Renal pelvis (tissue), 4 donors: ENCODE data around the gene GTPBP4. TPM values are rescaled to one million over a fixed set of nuclear protein-coding genes. Genes with fewer than 3 reads are reported as not detected.
"Not testable (repeated sequence)": the region's sequence is repeated elsewhere in the genome, so short reads cannot be mapped to it uniquely, and the experiment has no call there.

Experiments
- DNase-seq: peaks from one replicate; pipeline ENCODE4 v3.0.0-alpha.2; 2013
- polyA plus RNA-seq, 3 donors: library from polyadenylated mRNA; unstranded; fragments of 120-200 nt; gene quantifications; one replicate each; pipeline ENCODE4 v1.2.1, GENCODE V29; 2013; ENCODE audit not compliant: insufficient read length in 3 of 3

The GTPBP4 gene
- polyA plus RNA-seq, 3 donors, result 59.2 to 68.4 (median 62.2) TPM

GRCh38 chr10:1054684-1055083 is 66.5 kb downstream of the GTPBP4 start:
- DNase-seq, result no peak

- peak; percentile 82 for DNase-seq
These were observed 68.3 kb downstream of the GTPBP4 start, which contains the start of gene WDR37 for GRCh38 chr10:1056326-1057105. TSS of gene WDR37 (plus strand) at chr10:1056385. CDS start at chr10:1072156, 15,771 bp downstream.

GRCh38 chr10:1057106-1057657 is 68.9 kb downstream of the GTPBP4 start:
- DNase-seq, result no peak

GRCh38 chr10:1058017-1058416 is 69.8 kb downstream of the GTPBP4 start:
- no peak for DNase-seq

GRCh38 chr10:1059902-1060301 is 71.7 kb downstream of the GTPBP4 start:
- no peak for DNase-seq

- no peak for DNase-seq
These were observed 73.9 kb downstream of the GTPBP4 start for GRCh38 chr10:1061930-1062774.

- no peak for DNase-seq
These were observed 75.1 kb downstream of the GTPBP4 start for GRCh38 chr10:1063232-1063865.

GRCh38 chr10:1064964-1065247 is 76.7 kb downstream of the GTPBP4 start:
- DNase-seq, result no peak

- DNase-seq, result not testable (repeated sequence)
These were observed 78.5 kb downstream of the GTPBP4 start for GRCh38 chr10:1066734-1067133.

- DNase-seq, result no peak
These were observed 80.4 kb downstream of the GTPBP4 start for GRCh38 chr10:1068380-1069361.

Other genes with a start within 250 kb of the GTPBP4 start
- gene LARP4B, start 56.7 kb upstream of the GTPBP4 start, polyA plus RNA-seq, result 10 to 100 TPM; 41.9 to 56.3 (median 52.6) TPM
- gene IDI2, start 37.4 kb downstream of the GTPBP4 start, polyA plus RNA-seq, result under 1 TPM in 1 of 3 donors, not detected in 2; 0.17 TPM
- 10 to 100 TPM; 61.1 to 70.5 (median 64.0) TPM for gene IDI1, start 60.7 kb downstream of the GTPBP4 start, polyA plus RNA-seq
- gene WDR37, start 68.0 kb downstream of the GTPBP4 start, polyA plus RNA-seq, result 10 to 100 TPM; 16.1 to 20.3 (median 19.6) TPM